Nephron (organoid): ENCODE results near the gene LIG4.

Source experiments
- H3K27ac Mint-ChIP-seq, 3 experiments: 2 replicates each; pipeline ENCODE4 v1.8.0; 2020; ENCODE audit warnings: mixed read lengths in 3 of 3, mild to moderate bottlenecking in 2 of 3, moderate library complexity in 1 of 3
- H3K27me3 Mint-ChIP-seq: 2 replicates; pipeline ENCODE4 v1.8.0; 2021; ENCODE audit warnings: low read depth, mild to moderate bottlenecking, moderate library complexity, mixed read lengths
- H3K36me3 Mint-ChIP-seq: 2 replicates; pipeline ENCODE4 v1.8.0; 2020; ENCODE audit warnings: low read depth, mixed read lengths
- H3K4me1 Mint-ChIP-seq: 2 replicates; pipeline ENCODE4 v1.8.0; 2020; ENCODE audit warnings: mixed read lengths
- H3K4me3 Mint-ChIP-seq, 3 experiments: 2 replicates each; pipeline ENCODE4 v1.8.0; 2020; ENCODE audit warnings: mild to moderate bottlenecking in 3 of 3, mixed read lengths in 3 of 3, moderate library complexity in 2 of 3
- H3K9me3 Mint-ChIP-seq: 2 replicates; pipeline ENCODE4 v1.8.0; 2020; ENCODE audit warnings: mixed read lengths
- TF ChIP-seq, protein P1 (sequence below), 3 experiments: fragments of 200-600 bp; sonication (generic); IDR thresholded peaks; one replicate each; pipeline ENCODE4 v1.5.0; 2021; ENCODE audit warnings: antibody characterized with exemption in 3 of 3; ENCODE audit not compliant: unreplicated experiment in 3 of 3

Gene LIG4

DNA sequence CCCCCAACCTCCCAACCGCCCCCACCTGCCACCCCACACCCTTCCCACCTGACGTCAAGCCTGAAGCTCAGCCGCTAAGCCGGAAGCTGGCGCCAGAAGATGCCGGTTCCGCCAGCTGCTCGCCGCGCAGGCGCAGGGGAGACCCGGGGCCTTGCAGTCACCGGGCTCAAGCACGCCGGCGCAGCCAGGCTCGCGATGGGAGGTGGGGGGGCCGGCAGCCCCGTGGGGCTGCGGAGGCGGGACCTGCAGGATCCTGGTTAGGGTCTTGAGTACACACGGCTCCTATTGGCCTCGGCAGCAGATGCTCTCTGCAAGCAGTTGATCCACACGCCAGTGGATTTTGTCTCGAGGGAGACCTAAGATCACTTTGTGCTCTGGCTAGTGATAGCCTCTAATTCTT lies at the start of gene LIG4:
TSS of gene LIG4 (minus strand) at position 101 of the 400 bp plus-strand sequence. CDS start 4,268 bp downstream, outside the sequence.
- Mint-ChIP-seq H3K9me3 (no peaks in the 10 kb centered on the region), H3K27ac (peak within 1 kb of the TSS; percentile 15 to 97 (median 89)), H3K27me3 (no peaks in the 10 kb centered on the region), H3K4me3 (peak within 1 kb of the TSS; percentile 97 to 98 (median 97)), H3K4me1 (peaks cover 36% of the 10 kb centered on the region), H3K36me3 (peaks cover 4% of the 10 kb centered on the region)
- TF ChIP-seq, protein P1, sequence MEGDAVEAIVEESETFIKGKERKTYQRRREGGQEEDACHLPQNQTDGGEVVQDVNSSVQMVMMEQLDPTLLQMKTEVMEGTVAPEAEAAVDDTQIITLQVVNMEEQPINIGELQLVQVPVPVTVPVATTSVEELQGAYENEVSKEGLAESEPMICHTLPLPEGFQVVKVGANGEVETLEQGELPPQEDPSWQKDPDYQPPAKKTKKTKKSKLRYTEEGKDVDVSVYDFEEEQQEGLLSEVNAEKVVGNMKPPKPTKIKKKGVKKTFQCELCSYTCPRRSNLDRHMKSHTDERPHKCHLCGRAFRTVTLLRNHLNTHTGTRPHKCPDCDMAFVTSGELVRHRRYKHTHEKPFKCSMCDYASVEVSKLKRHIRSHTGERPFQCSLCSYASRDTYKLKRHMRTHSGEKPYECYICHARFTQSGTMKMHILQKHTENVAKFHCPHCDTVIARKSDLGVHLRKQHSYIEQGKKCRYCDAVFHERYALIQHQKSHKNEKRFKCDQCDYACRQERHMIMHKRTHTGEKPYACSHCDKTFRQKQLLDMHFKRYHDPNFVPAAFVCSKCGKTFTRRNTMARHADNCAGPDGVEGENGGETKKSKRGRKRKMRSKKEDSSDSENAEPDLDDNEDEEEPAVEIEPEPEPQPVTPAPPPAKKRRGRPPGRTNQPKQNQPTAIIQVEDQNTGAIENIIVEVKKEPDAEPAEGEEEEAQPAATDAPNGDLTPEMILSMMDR (IDR thresholded peaks at IDR 0.05; ENCODE audit: unreplicated experiment in 3 of 3): no peak

DNA sequence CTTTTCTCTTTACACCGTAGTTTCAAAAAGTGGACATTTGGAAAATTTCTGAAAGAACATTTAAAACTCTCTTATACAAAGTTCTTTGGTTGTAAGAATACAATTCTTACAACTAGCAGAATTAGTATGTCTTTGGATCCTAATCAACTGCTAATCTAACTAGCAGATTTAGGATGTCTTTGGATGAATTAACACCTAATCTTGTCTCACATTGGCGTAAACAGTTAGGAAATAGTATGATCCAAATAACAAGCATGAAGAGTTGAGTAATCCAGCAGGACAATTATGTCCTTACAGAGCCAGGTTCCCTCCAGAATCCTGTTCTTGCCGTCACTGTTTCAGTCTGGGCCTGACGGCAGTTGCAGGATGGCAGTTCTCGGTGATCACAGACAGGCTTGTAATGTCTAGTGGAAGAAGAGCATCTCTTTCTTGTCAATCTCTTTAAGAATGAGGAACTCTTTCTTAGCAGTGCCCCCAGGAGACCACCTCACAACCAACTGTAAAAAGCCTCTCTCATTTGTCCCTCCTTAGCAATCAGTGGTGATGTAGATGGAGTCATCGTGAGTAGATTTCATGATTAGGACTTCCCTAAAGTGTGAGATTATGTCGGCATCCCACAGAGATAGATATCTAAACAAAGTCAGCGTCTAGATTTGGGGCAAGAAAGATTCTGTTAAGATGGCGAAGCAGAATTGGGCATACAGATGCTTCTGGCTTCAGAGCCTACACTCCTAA lies 48.5 kb upstream of the LIG4 start:
- no peaks in the 10 kb centered on the region for H3K4me1 Mint-ChIP-seq
- no peak overlapping the region for H3K4me3 Mint-ChIP-seq
- peaks cover 3% of the 10 kb centered on the region for H3K27me3 Mint-ChIP-seq
- H3K36me3 Mint-ChIP-seq: no peaks in the 10 kb centered on the region
- H3K9me3 Mint-ChIP-seq: no peaks in the 10 kb centered on the region
- TF ChIP-seq, protein P1 (IDR thresholded peaks at IDR 0.05; ENCODE audit: unreplicated experiment in 3 of 3): no peak
- H3K27ac Mint-ChIP-seq: no peak overlapping the region

DNA sequence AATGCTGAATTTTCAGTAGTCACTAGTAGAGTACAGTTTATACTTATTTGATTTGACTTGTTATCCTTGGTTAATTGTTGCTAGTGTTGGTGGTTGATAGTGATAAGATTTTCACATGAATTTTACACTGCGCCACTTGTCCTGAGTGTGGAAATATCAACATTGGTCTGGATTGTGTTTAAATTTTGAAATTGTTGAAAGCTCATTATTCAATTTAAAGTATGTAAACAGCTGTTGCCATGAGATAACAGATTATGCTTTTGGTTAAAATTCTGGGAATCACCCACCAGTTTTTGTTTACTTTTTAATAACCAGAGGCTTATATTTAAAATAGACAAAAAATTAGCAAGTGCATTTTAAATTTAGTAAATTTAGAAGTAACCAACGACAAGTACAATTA lies 41.9 kb upstream of the LIG4 start:
- no peak overlapping the region for H3K4me3 Mint-ChIP-seq
- TF ChIP-seq, protein P1 (IDR thresholded peaks at IDR 0.05; ENCODE audit: unreplicated experiment in 3 of 3): no peak
- peaks cover 9% of the 10 kb centered on the region for H3K9me3 Mint-ChIP-seq
- H3K4me1 Mint-ChIP-seq: no peaks in the 10 kb centered on the region
- peaks cover 10% of the 10 kb centered on the region for H3K36me3 Mint-ChIP-seq
- no peak overlapping the region for H3K27ac Mint-ChIP-seq
- no peaks in the 10 kb centered on the region for H3K27me3 Mint-ChIP-seq

DNA sequence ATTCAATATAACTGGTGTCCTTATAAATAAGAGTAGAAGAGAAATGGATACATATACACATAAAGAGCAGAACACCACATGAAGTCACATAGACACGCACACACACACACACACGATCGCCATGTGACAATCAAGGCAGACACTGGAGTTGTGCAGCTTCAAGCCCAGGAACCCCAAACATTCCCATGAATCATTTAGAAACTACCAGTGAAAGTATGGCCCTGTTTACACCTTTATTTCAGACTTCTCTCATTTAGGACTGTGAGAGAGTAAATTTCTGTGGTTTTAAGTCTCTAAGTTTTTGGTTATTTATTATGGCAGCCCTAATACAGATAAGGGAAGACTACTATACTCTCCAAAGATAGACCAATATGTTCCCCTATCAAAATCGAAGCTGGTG lies 33.8 kb upstream of the LIG4 start:
- TF ChIP-seq, protein P1 (IDR thresholded peaks at IDR 0.05; ENCODE audit: unreplicated experiment in 3 of 3): no peak
- Mint-ChIP-seq H3K4me1 (no peaks in the 10 kb centered on the region), H3K27me3 (no peaks in the 10 kb centered on the region), H3K4me3 (no peak overlapping the region), H3K36me3 (peaks cover 24% of the 10 kb centered on the region), H3K9me3 (peaks cover 43% of the 10 kb centered on the region), H3K27ac (no peak overlapping the region)

DNA sequence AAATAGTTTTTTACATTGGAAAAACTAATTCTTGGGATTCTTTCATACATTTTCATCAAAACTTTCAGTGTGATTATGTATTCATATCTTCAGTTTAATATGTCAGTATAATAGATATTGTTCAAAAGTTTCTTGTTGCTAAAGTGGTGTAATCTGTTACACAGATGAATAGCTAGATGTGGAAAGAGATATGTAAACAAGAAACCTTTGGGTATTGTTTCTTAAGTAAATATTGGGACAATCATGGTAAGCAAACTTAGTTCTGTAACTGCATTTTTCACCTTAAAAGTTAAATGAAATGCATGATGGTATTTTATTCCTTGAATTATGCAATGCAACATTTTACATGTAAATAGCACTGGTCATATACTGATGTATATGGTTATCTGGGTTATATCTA lies 15.0 kb upstream of the LIG4 start:
- no peaks in the 10 kb centered on the region for H3K27me3 Mint-ChIP-seq
- no peaks in the 10 kb centered on the region for H3K9me3 Mint-ChIP-seq
- no peak overlapping the region for H3K27ac Mint-ChIP-seq
- H3K36me3 Mint-ChIP-seq: peaks cover 21% of the 10 kb centered on the region
- TF ChIP-seq, protein P1 (IDR thresholded peaks at IDR 0.05; ENCODE audit: unreplicated experiment in 3 of 3): no peak
- no peak overlapping the region for H3K4me3 Mint-ChIP-seq
- H3K4me1 Mint-ChIP-seq: no peaks in the 10 kb centered on the region
